K562 (cell line): ENCODE data around the gene SERTAD2. TPM values are rescaled to one million over a fixed set of nuclear protein-coding genes. Genes with fewer than 3 reads are reported as not detected.
A peak's percentile ranks its signal among the peaks of the same experiment; 100 is the strongest.

Experiments used
- ATAC-seq: fragments of 200-7000 bp; cut with Tn5 transposase; 3 replicates; pipeline ENCODE4 v1.9.1; 2020; ENCODE audit warnings: moderate library complexity
- BruUV-seq: library from RNA; stranded (reverse); fragments of 400-500 nt; replicated peaks from 2 replicates; lab custom pipeline; 2021; lab: Mats Ljungman, UMichigan
- CTCF ChIA-PET: fragments of 300-600 bp; formaldehyde crosslinking; extraction: SDS; loops from one replicate; lab custom pipeline; 2021; ENCODE audit warnings: low intra/inter-chr PET ratio; lab: Yijun Ruan, JAX
- POLR2A ChIA-PET: fragments of 300-600, 350-650 bp; sonication (Branson Sonifier 250); formaldehyde crosslinking; extraction: SDS; loops from one replicate; lab custom pipeline; 2021; ENCODE audit warnings: antibody characterized with exemption, inconsistent platforms; lab: Yijun Ruan, JAX
- DNase-seq, 4 experiments: peaks; one replicate each; pipeline versions ENCODE4 v3.0.0 to v3.0.0-alpha.2; 2011 to 2018; ENCODE audit warnings: low spot score in 3 of 4, mixed read lengths in 3 of 4; ENCODE audit errors: extremely low read depth in 1 of 4
- FAIRE-seq: peaks from 2 replicates; lab custom pipeline; 2011; peaks lifted over from hg19 to GRCh38; lab: Jason Lieb, UNC
- H2AFZ ChIP-seq: 2 replicates; pipeline ENCODE4 v1.6.0; 2011; ENCODE audit warnings: low read depth, low read length, control low read depth, inconsistent platforms
- H3K27ac ChIP-seq: fragments of 200-600 bp; 3 replicates; pipeline ENCODE4 v1.8.0; 2011; ENCODE audit warnings: low read depth, mild to moderate bottlenecking, control low read depth, inconsistent platforms, low read length, moderate library complexity, mixed read lengths; ENCODE audit errors: extremely low read depth
- H3K27me3 ChIP-seq, 2 experiments: fragments of 300-600 bp in 1 of 2; 2 replicates in 1 of 2; 3 replicates in 1 of 2; pipeline versions ENCODE4 v1.6.0 to v1.8.0; 2011; ENCODE audit warnings: inconsistent platforms in 2 of 2, low read length in 2 of 2, mild to moderate bottlenecking in 1 of 2, mixed read lengths in 1 of 2, moderate library complexity in 1 of 2; ENCODE audit not compliant: control insufficient read depth in 2 of 2, insufficient read depth in 2 of 2
- H3K36me3 ChIP-seq: fragments of 300-600 bp; 3 replicates; pipeline ENCODE4 v1.8.0; 2011; ENCODE audit warnings: mild to moderate bottlenecking, low read length, inconsistent platforms; ENCODE audit not compliant: control insufficient read depth, insufficient read depth
- H3K4me1 ChIP-seq, 2 experiments: fragments of 200-600 bp in 1 of 2; replicated peaks in 1 of 2; 2 replicates in 1 of 2; 3 replicates in 1 of 2; pipeline versions ENCODE4 v1.5.1 to v1.8.0; 2011; ENCODE audit warnings: inconsistent platforms in 2 of 2, low read length in 2 of 2, mild to moderate bottlenecking in 1 of 2, mixed read lengths in 1 of 2, moderate library complexity in 1 of 2; ENCODE audit not compliant: control insufficient read depth in 2 of 2, insufficient read depth in 2 of 2
- H3K4me2 ChIP-seq: 2 replicates; pipeline ENCODE4 v1.6.1; 2011; ENCODE audit warnings: low read length, control low read depth, inconsistent platforms, mixed read lengths; ENCODE audit not compliant: insufficient read depth
- H3K4me3 ChIP-seq: fragments of 200-600 bp; sonication (generic), shearing (Covaris generic); 2 replicates; pipeline ENCODE4 v1.5.1; 2016; ENCODE audit warnings: control low read depth, inconsistent platforms
- H3K79me2 ChIP-seq: fragments of 200-600 bp; 3 replicates; pipeline ENCODE4 v1.8.0; 2011; ENCODE audit warnings: low read length, inconsistent platforms; ENCODE audit not compliant: control insufficient read depth, insufficient read depth
- H3K9ac ChIP-seq, 2 experiments: 2 replicates each; pipeline versions ENCODE4 v1.6.0 to v1.6.1; 2011; ENCODE audit warnings: low read depth in 2 of 2, low read length in 2 of 2, control low read depth in 1 of 2, inconsistent platforms in 1 of 2, mild to moderate bottlenecking in 1 of 2, mixed read lengths in 1 of 2; ENCODE audit not compliant: insufficient read depth in 1 of 2
- H3K9me1 ChIP-seq: one replicate; pipeline ENCODE4 v1.6.0; 2011; ENCODE audit warnings: inconsistent platforms, mild to moderate bottlenecking, low read length, moderate library complexity; ENCODE audit not compliant: control insufficient read depth, insufficient read depth
- H3K9me3 ChIP-seq: replicated peaks from 2 replicates; pipeline ENCODE4 v1.5.1; 2011; ENCODE audit warnings: low read depth, low read length, inconsistent platforms; ENCODE audit not compliant: control insufficient read depth, insufficient read depth
- H4K20me1 ChIP-seq: replicated peaks from 2 replicates; pipeline ENCODE4 v1.6.1; 2011; ENCODE audit warnings: low read length, inconsistent platforms, mixed read lengths; ENCODE audit not compliant: control insufficient read depth, insufficient read depth
- C11orf30 ChIP-seq: fragments of 450-650 bp; IDR thresholded peaks from 2 replicates; pipeline ENCODE4 v1.6.1; 2016; ENCODE audit warnings: low read depth, mild to moderate bottlenecking
- ESRRA ChIP-seq: fragments of 450-650 bp; IDR thresholded peaks from 2 replicates; pipeline ENCODE4 v1.6.1; 2014; ENCODE audit warnings: low read depth, mild to moderate bottlenecking, moderate library complexity, borderline replicate concordance
- KLF16 ChIP-seq: IDR thresholded peaks from 2 replicates; pipeline ENCODE4 v1.6.1; 2016; ENCODE audit warnings: antibody characterized with exemption
- LARP7 ChIP-seq: fragments of 450-650 bp; IDR thresholded peaks from 2 replicates; pipeline ENCODE4 v1.6.1; 2016
- PCBP1 ChIP-seq: fragments of 200-400 bp; formaldehyde crosslinking; IDR thresholded peaks from 2 replicates; pipeline ENCODE4 v1.6.1; 2018; ENCODE audit warnings: mild to moderate bottlenecking, low read depth, low read length; ENCODE audit not compliant: poor library complexity, severe bottlenecking
- TARDBP ChIP-seq: fragments of 450-650 bp; IDR thresholded peaks from 2 replicates; pipeline ENCODE4 v1.6.1; 2016
- ZNF316 ChIP-seq: fragments of 450-650 bp; IDR thresholded peaks from 2 replicates; pipeline ENCODE4 v1.6.1; 2016
- WGBS: fragments of 100-300 bp; shearing (Covaris generic); methylation state at CpG from one replicate; pipeline ENCODE4 v1.1.6; 2016; ENCODE audit warnings: low coverage, mixed read lengths; ENCODE audit not compliant: insufficient coverage; ENCODE audit errors: missing lambda C conversion rate; 5-methylcytosine and 5-hydroxymethylcytosine counted together
- in situ Hi-C: fragments of 300-500 bp; cut with MboI; formaldehyde crosslinking; loops from 4 replicates; pipeline ENCODE4 v1.15.0; 2018; ENCODE audit warnings: inconsistent platforms, mixed read lengths
- intact Hi-C: fragments of 100-400 bp; cut with micrococcal nuclease; formaldehyde crosslinking; loops from 2 replicates; pipeline ENCODE4 v1.14.2; 2022
- polyA plus RNA-seq, 8 experiments: library from polyadenylated mRNA; depleted of rRNA in 4 of 8; stranded (reverse) in 5 of 8; unstranded in 3 of 8; fragments of >200 nt; fragmentation: Nextera tagmentation in 2 of 8; fragmentation: Illumina TruSeq in 1 of 8; extraction: Ambion mirVana in 2 of 8; extraction: Trizol in 1 of 8; gene quantifications; 2 replicates each; pipeline versions ENCODE4 v1.2.1 to v1.2.3, GENCODE V29; 2011 to 2014; ENCODE audit warnings: inconsistent platforms in 1 of 8, missing spikeins in 1 of 8
- total RNA-seq, 7 experiments: library from RNA; depleted of rRNA in 6 of 7; stranded (reverse); fragments of >200 nt in 6 of 7; fragmentation: Illumina TruSeq in 2 of 7; extraction: Trizol in 2 of 7; gene quantifications; 2 replicates each; pipeline versions ENCODE4 v1.2.1 to v1.2.3, GENCODE V29; 2011 to 2021; ENCODE audit warnings: low replicate concordance in 1 of 7
- TF ChIP-seq, protein P1 (sequence below): sonication (generic); IDR thresholded peaks from 2 replicates; pipeline ENCODE4 v1.6.1; 2016
- TF ChIP-seq, protein P2 (sequence below): fragments of 450-650 bp; formaldehyde crosslinking; IDR thresholded peaks from 2 replicates; pipeline ENCODE4 v1.4.0; 2020; ENCODE audit warnings: mild to moderate bottlenecking

SERTAD2 gene
- total and polyA plus RNA-seq, 9 of the 15 experiments (the other 6 are each of a cell fraction or from before 2014, with no cell fraction given), result 3.0 to 12.5 (median 6.1) TPM

DNA sequence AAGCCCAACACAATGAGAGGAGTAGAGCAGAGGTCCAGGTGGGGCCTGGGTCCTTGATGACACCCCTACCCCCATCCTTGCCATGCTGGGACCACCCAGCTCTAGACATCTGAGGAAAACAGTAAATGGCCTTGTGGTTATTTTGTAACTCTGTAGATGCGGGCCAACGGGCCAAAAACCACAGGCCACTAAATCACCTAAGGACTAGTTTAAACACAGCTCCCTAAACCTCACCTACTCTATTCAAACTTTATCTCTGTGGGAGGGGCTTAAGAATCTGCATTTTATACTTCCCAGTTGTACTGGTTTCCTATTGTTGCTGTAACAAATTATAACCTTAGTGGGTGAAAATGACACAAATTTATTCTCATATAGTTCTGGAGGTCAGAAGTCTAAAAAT is 19.0 kb upstream of the SERTAD2 start:
- FAIRE-seq, result no peak
- no peak overlapping the region for H3K4me3 ChIP-seq
- no peak overlapping the region for H3K4me2 ChIP-seq
- no peaks in the 10 kb centered on the region for H3K79me2 ChIP-seq
- no peaks in the 10 kb centered on the region for H3K27me3 ChIP-seq
- 0% methylated on average over 2 of the region's 2 CpGs for WGBS
- H3K9ac ChIP-seq, result no peak overlapping the region
- intact Hi-C loops, result no loop called here
- no peak for DNase-seq
- ATAC-seq, result peak; percentile 50; the same call in 1 of the 3 replicates
- TF ChIP-seq ESRRA, result no peak
- TF ChIP-seq, protein P1, sequence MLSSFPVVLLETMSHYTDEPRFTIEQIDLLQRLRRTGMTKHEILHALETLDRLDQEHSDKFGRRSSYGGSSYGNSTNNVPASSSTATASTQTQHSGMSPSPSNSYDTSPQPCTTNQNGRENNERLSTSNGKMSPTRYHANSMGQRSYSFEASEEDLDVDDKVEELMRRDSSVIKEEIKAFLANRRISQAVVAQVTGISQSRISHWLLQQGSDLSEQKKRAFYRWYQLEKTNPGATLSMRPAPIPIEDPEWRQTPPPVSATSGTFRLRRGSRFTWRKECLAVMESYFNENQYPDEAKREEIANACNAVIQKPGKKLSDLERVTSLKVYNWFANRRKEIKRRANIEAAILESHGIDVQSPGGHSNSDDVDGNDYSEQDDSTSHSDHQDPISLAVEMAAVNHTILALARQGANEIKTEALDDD, result peak; percentile 83
- TF ChIP-seq, all 486 proteins: peak for 1
- H2AFZ ChIP-seq, result no peak overlapping the region
- ChIA-PET CTCF (no interaction called here), POLR2A (interaction anchor here (0.6 to 1.6 kb wide), 5 partner anchors 9 to 66 kb away, joined by 3 to 6 read pairs (median 4); no protein-coding TSS in a partner anchor)
- peaks cover 0 to 2% of the 10 kb centered on the region in 2 experiments; a peak in 3 of 5 replicates for H3K4me1 ChIP-seq
- H3K36me3 ChIP-seq, result no peaks in the 10 kb centered on the region
- no peaks in the 10 kb centered on the region for H3K9me3 ChIP-seq
- no TSS peak for BruUV-seq
- no peaks in the 10 kb centered on the region for H3K9me1 ChIP-seq
- no peak overlapping the region for H3K27ac ChIP-seq
- no peaks in the 10 kb centered on the region for H4K20me1 ChIP-seq
- in situ Hi-C loops, result no loop called here

DNA sequence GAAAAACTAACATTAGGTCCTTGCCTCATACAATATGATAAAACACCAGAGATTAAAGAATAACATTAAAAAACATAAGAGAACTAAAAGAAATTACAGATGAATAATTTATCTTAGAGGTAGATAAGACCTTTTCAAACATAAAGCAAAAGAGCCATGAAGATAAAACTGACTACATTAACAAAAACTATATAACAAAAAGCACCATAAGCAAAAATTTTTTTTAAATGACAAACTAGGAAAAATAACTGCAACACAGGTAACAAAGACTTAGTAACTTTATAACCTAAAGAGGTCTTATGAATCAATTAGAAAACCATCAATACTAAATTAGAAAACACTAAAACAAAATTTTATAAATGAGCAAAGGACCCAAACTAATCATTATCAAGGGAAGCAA is 16.3 kb upstream of the SERTAD2 start:
- ATAC-seq (no peak), DNase-seq (no peak), FAIRE-seq (no peak)
- Histone ChIP-seq H3K4me3 (no peak overlapping the region), H3K36me3 (no peaks in the 10 kb centered on the region), H3K79me2 (no peaks in the 10 kb centered on the region), H3K27me3 (no peaks in the 10 kb centered on the region), H3K4me1 (no peaks in the 10 kb centered on the region; a peak in 2 of 5 replicates), H3K9me1 (no peaks in the 10 kb centered on the region), H3K4me2 (no peak overlapping the region), H3K27ac (no peak overlapping the region), H2AFZ (no peak overlapping the region), H4K20me1 (no peaks in the 10 kb centered on the region), H3K9ac (no peak overlapping the region), H3K9me3 (no peaks in the 10 kb centered on the region)
- BruUV-seq, result no TSS peak
- intact Hi-C loops, result no loop called here
- ChIA-PET POLR2A (no interaction called here), CTCF (no interaction called here)
- TF ChIP-seq, protein P2, sequence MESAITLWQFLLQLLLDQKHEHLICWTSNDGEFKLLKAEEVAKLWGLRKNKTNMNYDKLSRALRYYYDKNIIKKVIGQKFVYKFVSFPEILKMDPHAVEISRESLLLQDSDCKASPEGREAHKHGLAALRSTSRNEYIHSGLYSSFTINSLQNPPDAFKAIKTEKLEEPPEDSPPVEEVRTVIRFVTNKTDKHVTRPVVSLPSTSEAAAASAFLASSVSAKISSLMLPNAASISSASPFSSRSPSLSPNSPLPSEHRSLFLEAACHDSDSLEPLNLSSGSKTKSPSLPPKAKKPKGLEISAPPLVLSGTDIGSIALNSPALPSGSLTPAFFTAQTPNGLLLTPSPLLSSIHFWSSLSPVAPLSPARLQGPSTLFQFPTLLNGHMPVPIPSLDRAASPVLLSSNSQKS (CRISPR knock-in tag), result no peak
- TF ChIP-seq TARDBP (no peak), KLF16 (no peak), PCBP1 (no peak), C11orf30 (peak; percentile 54; the same call in 1 of the 2 replicates), ZNF316 (peak; percentile 85), LARP7 (no peak)
- in situ Hi-C loops, result no loop called here
